GM23248 (cell line): Measurements from ENCODE around the gene TMEM107. TPM values are rescaled to one million over a fixed set of nuclear protein-coding genes. Genes with fewer than 3 reads are reported as not detected.

Experiments
- DNase-seq: peaks from one replicate; pipeline ENCODE4 v3.0.0-alpha.2; 2015
- H2AFZ ChIP-seq: fragments of 200-600 bp; sonication (generic); 2 replicates; pipeline ENCODE4 v1.6.1; 2016; ENCODE audit warnings: antibody characterized with exemption
- H3F3A ChIP-seq: fragments of 200-600 bp; sonication (generic); 2 replicates; pipeline ENCODE4 v1.6.1; 2016; ENCODE audit warnings: mild to moderate bottlenecking, antibody characterized with exemption, mixed run types; ENCODE audit not compliant: insufficient read depth
- H3K27ac ChIP-seq: fragments of 200-600 bp; sonication (generic); 2 replicates; pipeline ENCODE4 v1.5.1; 2016; ENCODE audit warnings: mild to moderate bottlenecking
- H3K27me3 ChIP-seq: fragments of 200-600 bp; sonication (generic); replicated peaks from 2 replicates; pipeline ENCODE4 v1.6.1; 2016; ENCODE audit warnings: mild to moderate bottlenecking; ENCODE audit not compliant: insufficient read depth
- H3K36me3 ChIP-seq: fragments of 200-600 bp; sonication (generic); 2 replicates; pipeline ENCODE4 v1.6.1; 2016; ENCODE audit warnings: low read depth, mild to moderate bottlenecking
- H3K4me1 ChIP-seq: fragments of 200-600 bp; sonication (generic); 2 replicates; pipeline ENCODE4 v1.6.1; 2016; ENCODE audit warnings: mild to moderate bottlenecking; ENCODE audit not compliant: insufficient read depth
- H3K4me2 ChIP-seq: fragments of 200-600 bp; sonication (generic); one replicate; pipeline ENCODE4 v1.6.1; 2016; ENCODE audit warnings: mild to moderate bottlenecking; ENCODE audit not compliant: unreplicated experiment
- H3K4me3 ChIP-seq: fragments of 200-600 bp; sonication (generic); 2 replicates; pipeline ENCODE4 v1.5.1; 2016; ENCODE audit warnings: mild to moderate bottlenecking
- H3K79me2 ChIP-seq: fragments of 200-600 bp; sonication (generic); 2 replicates; pipeline ENCODE4 v1.6.1; 2016; ENCODE audit warnings: mild to moderate bottlenecking; ENCODE audit not compliant: insufficient read depth
- H3K9ac ChIP-seq: fragments of 200-600 bp; sonication (generic); 2 replicates; pipeline ENCODE4 v1.6.1; 2016; ENCODE audit warnings: mild to moderate bottlenecking
- H3K9me2 ChIP-seq: fragments of 200-600 bp; sonication (generic); 2 replicates; pipeline ENCODE4 v1.6.1; 2016; ENCODE audit warnings: mixed run types, mild to moderate bottlenecking, moderate library complexity; ENCODE audit not compliant: insufficient read depth
- H3K9me3 ChIP-seq: fragments of 200-600 bp; sonication (generic); one replicate; pipeline ENCODE4 v1.6.1; 2017; ENCODE audit warnings: low read depth
- H4K20me1 ChIP-seq: fragments of 200-600 bp; sonication (generic); 2 replicates; pipeline ENCODE4 v1.6.0; 2016; ENCODE audit not compliant: insufficient read depth
- EZH2 ChIP-seq: fragments of 200-600 bp; sonication (generic); IDR thresholded peaks from 2 replicates; pipeline ENCODE4 v1.6.1; 2018; ENCODE audit warnings: antibody characterized with exemption, mild to moderate bottlenecking; ENCODE audit not compliant: insufficient read depth, poor library complexity, severe bottlenecking
- EZH2phosphoT487 ChIP-seq: fragments of 200-600 bp; sonication (generic); IDR thresholded peaks from 2 replicates; pipeline ENCODE4 v1.6.1; 2018; ENCODE audit warnings: antibody characterized with exemption, moderate library complexity, mild to moderate bottlenecking, low read depth; ENCODE audit not compliant: insufficient read depth
- WGBS, 2 experiments: methylation state at CpG; one replicate each; pipeline ENCODE4 v1.1.6; 2015 to 2017; ENCODE audit warnings: low lambda C conversion rate in 2 of 2, low coverage in 1 of 2; ENCODE audit errors: missing lambda C conversion rate in 2 of 2; 5-methylcytosine and 5-hydroxymethylcytosine counted together
- in situ Hi-C: fragments of 300-500 bp; cut with MboI; formaldehyde crosslinking; loops from 2 replicates; pipeline ENCODE4 v1.15.0; 2020
- polyA plus RNA-seq: library from polyadenylated mRNA; unstranded; fragments of >200 nt; fragmentation: Nextera tagmentation; extraction: Ambion mirVana; gene quantifications from 2 replicates; pipeline ENCODE4 v1.2.1, GENCODE V29; 2016
- total RNA-seq: library from RNA; depleted of rRNA; stranded (reverse); fragments of >200 nt; shearing (Covaris generic); gene quantifications from 2 replicates; pipeline ENCODE4 v1.2.3, GENCODE V29; 2014

TMEM107 gene
- total and polyA plus RNA-seq, 2 experiments from 2014 or later = 11.6 to 20.9 TPM

- Histone ChIP-seq H2AFZ (no peak overlapping the region), H3K79me2 (peaks cover 32% of the 10 kb centered on the region), H3K9me3 (no peaks in the 10 kb centered on the region), H4K20me1 (no peaks in the 10 kb centered on the region), H3K4me1 (peaks cover 41% of the 10 kb centered on the region), H3K9ac (peak overlapping the region; percentile 99), H3K36me3 (peaks cover 3% of the 10 kb centered on the region; the same call in 1 of the 2 replicates), H3K9me2 (no peaks in the 10 kb centered on the region), H3K27me3 (no peaks in the 10 kb centered on the region), H3K27ac (peak overlapping the region; percentile 100), H3K4me2 (peak overlapping the region; percentile 86), H3K4me3 (peak overlapping the region; percentile 81), H3F3A (peaks cover 29% of the 10 kb centered on the region)
- in situ Hi-C loops = no loop called here
- no peak for TF ChIP-seq EZH2
- no peak for TF ChIP-seq EZH2phosphoT487
- 0 to 2% methylated on average over 13 of the region's 13 CpGs for WGBS, 2 experiments
- DNase-seq = peak; percentile 100
These were observed 22.6 kb downstream of the TMEM107 start for GRCh38 chr17:8153525-8153956.

GRCh38 chr17:8153031-8153451, 23.1 kb downstream of the TMEM107 start:
- no peak overlapping the region for H2AFZ ChIP-seq
- peaks cover 8% of the 10 kb centered on the region; the same call in 1 of the 2 replicates for H3K36me3 ChIP-seq
- H3K27me3 ChIP-seq = no peaks in the 10 kb centered on the region
- peak; percentile 61 for DNase-seq
- peak overlapping the region; percentile 74 for H3K4me2 ChIP-seq
- H3K27ac ChIP-seq = peak overlapping the region; percentile 100
- H3K4me3 ChIP-seq = peak overlapping the region; percentile 81; the same call in 1 of the 2 replicates
- H3K4me1 ChIP-seq = peaks cover 41% of the 10 kb centered on the region
- no peaks in the 10 kb centered on the region for H3K9me3 ChIP-seq
- in situ Hi-C loops = no loop called here
- peak overlapping the region; percentile 99 for H3K9ac ChIP-seq
- H3K79me2 ChIP-seq = peaks cover 32% of the 10 kb centered on the region
- H3F3A ChIP-seq = peaks cover 26% of the 10 kb centered on the region
- no peaks in the 10 kb centered on the region for H4K20me1 ChIP-seq
- TF ChIP-seq EZH2phosphoT487 = no peak
- no peak for TF ChIP-seq EZH2
- H3K9me2 ChIP-seq = no peaks in the 10 kb centered on the region
- 36 to 39% methylated on average over 7 of the region's 7 CpGs for WGBS, 2 experiments

- Histone ChIP-seq H3K79me2 (peaks cover 32% of the 10 kb centered on the region), H3K9me2 (no peaks in the 10 kb centered on the region), H3K27me3 (no peaks in the 10 kb centered on the region), H3K4me3 (peak within 1 kb of the TSS; percentile 81), H3F3A (peaks cover 26% of the 10 kb centered on the region), H3K9ac (peak within 1 kb of the TSS; percentile 99), H3K4me2 (peak within 1 kb of the TSS; percentile 86), H3K9me3 (no peaks in the 10 kb centered on the region), H3K27ac (peak within 1 kb of the TSS; percentile 100), H3K4me1 (peaks cover 41% of the 10 kb centered on the region), H2AFZ (no peak within 1 kb of the TSS), H4K20me1 (no peaks in the 10 kb centered on the region), H3K36me3 (peaks cover 9% of the 10 kb centered on the region; the same call in 1 of the 2 replicates)
- no peak for TF ChIP-seq EZH2
- no peak for TF ChIP-seq EZH2phosphoT487
- WGBS, 2 experiments = 2 to 4% methylated on average over 33 to 40 of the region's 42 CpGs
- peak; percentile 98 for DNase-seq
- in situ Hi-C loops = no loop called here
These were observed 23.9 kb downstream of the TMEM107 start, which contains the start of gene PER1 for GRCh38 chr17:8152112-8152775. Gene PER1 (minus strand): TSS chr17:8152404. CDS start chr17:8150706, 1,698 bp downstream.

DNA sequence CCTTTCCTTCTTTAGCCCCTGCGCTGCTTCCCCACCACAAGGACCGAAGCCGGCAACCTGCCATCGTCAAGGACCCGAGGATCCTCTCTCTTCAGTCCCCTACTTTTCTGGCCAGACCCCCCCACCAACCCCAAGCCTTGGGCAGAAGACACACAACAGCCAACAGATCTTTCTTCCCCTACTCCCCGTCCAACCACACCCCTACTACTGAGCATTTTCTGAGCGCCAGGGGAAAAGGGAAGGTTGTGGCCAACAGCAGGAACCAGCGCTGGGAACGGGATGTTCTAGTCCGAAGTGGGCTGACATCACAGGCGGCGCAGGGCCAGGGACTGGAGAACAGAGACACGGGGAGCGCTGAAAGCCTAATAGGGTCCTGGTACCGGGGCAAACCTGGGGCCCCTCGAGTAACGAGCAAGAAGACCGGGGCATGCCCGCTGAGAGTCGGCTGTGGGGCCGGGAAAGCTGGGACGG, 24.5 kb downstream of the TMEM107 start:
- Histone ChIP-seq H3K4me1 (peaks cover 37% of the 10 kb centered on the region), H3K9me3 (no peaks in the 10 kb centered on the region), H3K9ac (peak overlapping the region; percentile 99), H3K27me3 (no peaks in the 10 kb centered on the region), H3K4me3 (peak overlapping the region; percentile 81), H4K20me1 (no peaks in the 10 kb centered on the region), H3K27ac (peak overlapping the region; percentile 100), H3K9me2 (no peaks in the 10 kb centered on the region), H3K79me2 (peaks cover 32% of the 10 kb centered on the region), H3F3A (peaks cover 21% of the 10 kb centered on the region), H3K36me3 (peaks cover 9% of the 10 kb centered on the region; the same call in 1 of the 2 replicates), H2AFZ (no peak overlapping the region), H3K4me2 (peak overlapping the region; percentile 86)
- no peak for TF ChIP-seq EZH2
- no peak for TF ChIP-seq EZH2phosphoT487
- peak; percentile 93 for DNase-seq
- WGBS, 2 experiments = 1 to 2% methylated on average over 22 of the region's 22 CpGs
- in situ Hi-C loops = no loop called here
